ENCODE measurements around the gene MICAL3. TPM values are rescaled to one million over a fixed set of nuclear protein-coding genes. Genes with fewer than 3 reads are reported as not detected.
"Not testable (repeated sequence)": the region's sequence is repeated elsewhere in the genome, so short reads cannot be mapped to it uniquely, and the experiment has no call there.

Gene MICAL3
- polyA plus RNA-seq, 1 donor, result 54.3 TPM

DNA sequence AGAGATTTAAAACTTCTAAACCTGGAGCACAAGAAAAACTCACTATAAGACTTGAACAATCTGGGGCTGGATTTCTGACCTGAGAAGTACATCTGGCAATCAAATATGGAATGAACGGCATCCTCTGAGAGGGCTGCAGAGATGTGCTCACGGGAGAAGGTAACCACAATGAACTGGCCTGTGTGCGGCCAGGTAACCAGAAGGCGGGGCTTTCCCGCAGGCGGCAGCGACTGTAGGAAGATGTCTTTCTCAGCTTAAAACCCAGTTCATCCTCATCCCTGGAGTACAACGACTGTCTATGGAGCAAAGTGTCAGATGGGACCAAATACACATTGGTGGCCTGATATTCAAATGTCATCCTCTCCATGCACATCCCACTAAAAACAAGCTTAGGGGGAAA is 24.5 kb downstream of the MICAL3 start:
- no peak for DNase-seq

DNA sequence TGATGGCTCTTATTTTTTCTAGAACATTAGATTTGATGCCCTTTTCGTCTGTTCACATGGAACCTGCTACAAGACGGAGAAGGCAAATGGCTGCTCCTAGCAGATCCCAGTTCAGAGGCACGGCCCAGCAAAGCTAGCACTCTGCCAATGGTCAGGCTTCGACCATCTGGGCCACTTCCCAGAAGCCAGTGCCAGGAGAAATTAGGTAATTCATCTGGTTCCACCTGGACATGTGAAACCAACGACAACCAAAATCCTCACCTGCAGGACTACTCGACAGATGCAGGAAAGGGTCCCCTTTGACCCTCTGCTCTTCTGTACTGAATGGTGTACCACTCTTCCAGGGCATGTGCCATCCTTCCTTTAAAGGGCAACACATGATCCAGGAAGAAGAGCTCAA is 25.4 kb downstream of the MICAL3 start:
- DNase-seq, result no peak

DNA sequence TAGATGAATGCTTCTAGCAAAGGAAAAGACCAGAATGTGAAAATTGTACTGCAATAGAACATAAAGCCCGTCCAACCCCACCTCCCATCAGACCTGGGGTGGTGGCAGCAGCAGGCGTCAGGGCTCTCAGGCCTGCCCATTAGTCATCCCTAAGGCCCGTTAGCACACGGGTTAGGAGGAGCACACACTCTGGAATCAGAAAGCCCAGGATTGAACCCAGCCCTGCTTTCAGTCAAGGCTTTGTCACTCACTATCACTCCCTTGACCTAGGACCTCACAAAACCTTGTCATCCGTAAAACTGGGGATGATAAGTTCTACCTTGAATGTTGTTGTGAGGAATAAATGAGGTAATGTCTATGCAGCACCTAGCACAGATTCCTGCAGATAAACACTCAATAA is 26.9 kb downstream of the MICAL3 start:
- DNase-seq, result no peak

GRCh38 chr22:17995256-17995655 is 29.1 kb downstream of the MICAL3 start:
- not testable (repeated sequence) for DNase-seq

- DNase-seq, result no peak
These were observed 29.8 kb downstream of the MICAL3 start for GRCh38 chr22:17994424-17995108.

GRCh38 chr22:17992976-17993375 is 31.4 kb downstream of the MICAL3 start:
- not testable (repeated sequence) for DNase-seq

DNA sequence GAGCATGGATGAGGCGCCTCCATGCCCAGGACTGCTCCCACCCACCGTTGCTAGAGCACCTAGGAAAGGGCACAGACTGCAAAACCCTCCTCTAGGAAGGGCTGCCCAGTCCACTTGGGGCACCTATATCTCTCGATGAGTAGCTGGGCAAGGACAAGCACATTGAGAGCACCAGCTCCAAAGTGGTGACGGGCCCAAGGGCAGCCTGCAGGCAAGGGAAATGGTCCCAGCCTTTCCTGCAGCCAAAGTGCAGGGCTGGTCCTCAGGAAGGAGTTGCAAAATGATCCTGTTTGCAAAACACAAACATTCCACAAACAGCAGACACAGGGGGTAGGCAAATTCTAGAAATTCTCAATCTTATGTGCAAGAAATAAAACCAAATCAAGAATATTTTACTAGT is 32.4 kb downstream of the MICAL3 start:
- DNase-seq, result not testable (repeated sequence)

DNA sequence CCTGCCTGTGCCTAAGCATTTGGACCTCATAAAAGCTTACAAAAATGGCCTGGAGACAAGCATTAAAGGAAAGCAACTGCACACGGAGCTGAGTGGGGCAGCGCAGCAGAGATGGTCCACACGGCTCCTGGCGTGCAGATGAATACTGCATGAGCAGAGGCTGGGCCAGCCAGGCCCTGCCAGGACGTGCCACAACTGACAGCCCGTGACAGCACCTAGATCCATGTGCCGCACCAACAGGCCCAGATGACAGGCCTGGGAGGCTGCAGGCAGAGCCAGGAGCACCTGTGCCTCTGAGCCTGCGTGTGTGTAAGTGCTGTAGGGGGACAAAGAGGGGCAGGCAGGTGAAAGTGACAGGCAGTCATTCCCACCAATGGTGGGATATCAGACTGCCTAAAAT is 33.4 kb downstream of the MICAL3 start:
- no peak for DNase-seq

DNA sequence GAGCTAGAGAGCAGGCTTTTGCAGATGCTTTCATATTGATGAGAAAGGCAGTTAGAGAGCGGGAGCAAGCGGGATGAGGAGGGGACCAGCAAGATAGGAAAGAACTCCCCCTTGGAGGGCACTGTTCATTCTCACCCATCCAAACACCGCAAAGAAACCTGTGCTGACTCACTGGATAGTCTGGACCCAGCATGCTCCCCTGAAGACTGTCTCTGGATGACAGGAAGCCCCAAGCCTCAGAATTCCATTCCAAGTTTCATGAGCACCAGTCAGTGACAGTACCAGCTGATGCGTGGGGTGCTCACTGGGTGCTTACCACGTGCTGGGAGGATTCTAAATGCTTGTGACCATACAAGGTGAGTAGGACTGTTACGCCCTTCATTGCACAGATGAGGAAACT is 34.2 kb downstream of the MICAL3 start:
- no peak for DNase-seq

GRCh38 chr22:17988800-17989513 is 35.4 kb downstream of the MICAL3 start:
- no peak for DNase-seq

DNA sequence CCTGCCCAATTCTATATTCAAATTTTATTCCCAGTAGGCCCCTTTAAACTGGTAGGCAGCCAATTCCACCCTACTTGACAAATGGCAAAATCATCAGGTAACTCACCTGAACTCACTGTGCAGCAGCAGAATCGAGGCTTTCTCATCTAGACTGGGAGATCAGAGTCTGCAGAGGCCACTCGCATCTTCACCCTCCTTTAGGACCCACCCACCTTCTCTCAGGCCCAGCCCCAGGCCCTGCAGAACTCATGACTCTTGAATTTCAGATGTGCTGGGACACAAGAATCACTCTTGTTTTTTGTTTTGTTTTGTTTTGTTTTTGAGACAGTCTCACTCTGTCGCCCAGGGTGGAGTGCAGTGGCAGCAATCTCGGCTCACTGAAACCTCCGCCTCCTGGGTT is 38.8 kb downstream of the MICAL3 start:
- DNase-seq, result no peak

DNA sequence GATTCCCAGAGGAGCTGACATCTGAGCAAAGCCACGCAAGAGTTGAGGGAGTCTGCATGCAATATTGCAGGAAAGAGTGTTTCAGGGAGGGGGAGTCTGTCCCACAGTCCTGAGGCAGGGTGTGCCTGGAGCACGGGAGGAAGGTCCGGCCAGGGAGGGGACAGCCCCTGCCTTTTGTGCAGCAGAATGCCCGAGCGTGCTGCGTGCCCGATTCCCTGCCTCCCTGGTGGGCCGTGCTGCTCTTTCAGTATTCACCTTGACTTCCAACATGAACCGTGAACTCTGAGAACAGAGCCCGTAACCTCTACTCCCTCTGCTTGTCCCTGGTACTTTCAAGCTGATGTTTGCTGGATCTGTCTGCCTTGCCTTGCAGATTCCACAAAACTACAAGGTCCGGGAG is 39.3 kb downstream of the MICAL3 start:
- DNase-seq, result not testable (repeated sequence)

DNA sequence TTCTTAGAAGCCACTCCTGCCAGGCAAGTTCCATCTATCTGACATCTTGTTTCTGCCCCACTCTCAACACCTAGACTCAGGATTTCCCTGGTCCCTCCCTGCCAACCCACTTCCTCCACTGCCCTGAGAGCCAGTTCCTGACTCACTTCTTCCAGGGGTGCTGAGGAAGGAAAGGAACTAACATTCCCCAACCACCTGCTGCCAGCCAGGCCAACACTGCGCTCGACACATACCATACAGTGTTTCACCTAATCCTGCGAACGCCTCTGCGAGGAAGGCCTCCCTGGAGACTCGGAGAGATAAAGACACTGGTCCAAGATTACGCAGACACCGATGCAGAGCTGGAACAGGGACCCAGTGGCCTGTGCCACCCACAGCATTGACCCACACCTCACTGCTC is 40.2 kb downstream of the MICAL3 start:
- no peak for DNase-seq

DNA sequence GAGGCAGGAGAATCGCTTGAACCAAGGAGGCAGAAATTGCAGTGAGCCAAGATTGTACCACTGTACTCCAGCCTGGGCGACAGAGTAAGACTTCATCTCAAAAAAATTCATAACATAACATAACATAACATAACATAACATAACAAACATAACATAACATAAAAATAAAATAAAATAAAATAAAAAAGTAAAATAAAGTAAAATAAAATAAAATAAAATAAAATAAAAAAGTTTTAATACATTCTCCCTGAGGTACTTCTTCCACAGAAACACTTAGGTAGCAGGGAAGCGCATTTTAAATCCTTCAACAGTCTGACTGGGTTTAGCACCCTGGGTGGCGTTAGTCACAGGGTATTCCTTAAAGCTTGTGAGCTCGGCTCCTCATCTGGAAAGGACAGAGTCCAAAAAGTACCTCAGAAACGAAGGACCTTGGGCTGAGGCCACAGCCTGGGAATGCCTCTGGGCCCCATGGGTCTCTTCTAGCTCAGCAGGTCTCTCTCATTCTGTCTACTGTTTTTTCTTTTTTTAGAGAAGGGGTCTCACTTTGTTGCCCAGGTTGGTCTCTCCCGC is 41.7 kb downstream of the MICAL3 start:
- DNase-seq, result no peak

DNA sequence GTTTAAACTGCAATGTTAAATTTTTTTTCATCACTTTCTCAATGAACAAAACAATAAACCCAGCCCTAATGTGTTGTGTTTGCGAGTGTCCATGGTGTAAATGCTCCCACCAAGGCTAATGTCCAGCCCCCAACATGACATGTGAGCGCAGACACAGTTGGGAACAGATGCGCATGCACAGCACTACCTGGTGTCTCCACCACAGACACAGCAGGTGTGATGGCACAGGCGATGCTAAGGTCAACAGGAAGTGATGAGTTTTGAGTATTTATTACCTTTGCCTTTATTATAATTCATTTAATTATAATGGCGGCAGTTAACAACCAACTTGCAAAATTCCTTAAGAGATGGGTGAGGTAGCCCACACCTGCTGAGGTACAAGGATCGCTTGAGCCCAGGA is 42.9 kb downstream of the MICAL3 start:
- DNase-seq, result no peak

- DNase-seq, result no peak
These were observed 43.7 kb downstream of the MICAL3 start for GRCh38 chr22:17980638-17981051.

- no peak for DNase-seq
These were observed 44.3 kb downstream of the MICAL3 start for GRCh38 chr22:17980015-17980590.

DNA sequence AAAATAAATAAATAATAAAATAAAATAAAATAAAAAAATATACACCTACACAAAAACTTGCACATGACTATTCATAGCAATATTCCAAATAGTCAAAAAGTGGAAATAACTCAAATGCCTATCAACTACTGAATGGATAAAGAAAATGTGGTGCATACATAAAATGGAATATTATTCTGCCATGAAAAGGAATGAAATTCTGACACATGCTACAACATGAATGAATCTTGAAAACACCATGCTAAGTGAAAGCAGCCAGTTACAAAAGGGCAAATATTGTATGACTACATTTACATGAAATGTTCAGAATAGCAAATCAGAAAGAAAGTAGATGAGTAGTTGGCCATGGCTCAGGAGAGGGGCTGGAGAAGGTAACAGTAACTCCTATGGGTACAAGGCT is 46.3 kb downstream of the MICAL3 start:
- no peak for DNase-seq

DNA sequence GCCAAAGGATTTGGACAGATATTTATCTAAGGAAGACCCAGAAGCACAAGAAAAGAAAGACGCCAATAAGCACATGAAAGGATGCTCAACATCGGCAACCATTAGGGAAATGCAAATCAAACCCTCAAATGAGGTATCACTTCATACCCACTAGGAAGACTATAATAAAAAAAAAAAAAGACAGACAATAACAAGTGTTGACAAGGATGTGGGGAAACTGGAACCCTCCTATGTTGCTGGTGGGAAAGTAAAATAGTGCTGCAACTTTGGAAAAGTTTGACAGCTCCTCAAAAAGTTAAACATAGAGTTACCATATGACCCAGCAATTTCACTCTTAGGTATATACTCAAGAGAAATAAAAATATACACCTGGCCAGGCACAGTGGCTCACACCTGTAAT is 47.0 kb downstream of the MICAL3 start:
- no peak for DNase-seq

GRCh38 chr22:17976121-17976520 is 48.2 kb downstream of the MICAL3 start:
- no peak for DNase-seq

DNA sequence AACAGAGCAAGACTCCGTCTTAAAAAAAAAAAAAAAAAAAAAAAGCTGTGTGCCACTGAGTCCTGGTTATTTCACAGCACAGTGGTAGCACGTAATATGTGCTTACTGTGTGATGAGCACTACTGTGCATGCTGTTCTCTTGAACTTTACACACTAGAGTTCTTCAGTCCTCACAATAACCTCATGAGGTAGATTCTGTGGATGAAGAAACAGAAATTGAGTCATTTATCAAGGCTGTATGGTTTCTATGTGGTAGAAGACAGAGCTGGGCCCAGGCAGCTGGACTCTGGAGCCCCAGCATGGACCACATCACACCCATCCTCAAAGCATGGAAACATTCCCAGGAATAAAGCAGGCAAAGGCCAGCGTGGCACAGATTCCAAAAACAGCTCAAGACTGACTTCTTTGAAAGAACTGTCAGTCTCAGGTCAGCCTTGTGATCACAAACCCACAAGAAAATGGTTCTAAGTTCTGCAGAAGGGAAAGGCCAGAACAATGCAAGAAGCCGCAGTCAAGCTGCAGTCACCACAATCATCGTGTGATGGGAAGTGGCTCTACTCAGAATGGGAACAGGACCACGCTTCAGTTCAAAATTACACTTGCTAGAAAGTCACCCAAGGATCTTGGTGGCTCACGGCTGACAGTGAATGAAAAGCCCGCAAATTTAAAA is 49.5 kb downstream of the MICAL3 start:
- DNase-seq, result no peak

- DNase-seq, result no peak
These were observed 50.3 kb downstream of the MICAL3 start for GRCh38 chr22:17974087-17974486.

- no peak for DNase-seq
These were observed 51.1 kb downstream of the MICAL3 start for GRCh38 chr22:17973217-17973616.
